Right atrium auricular region (tissue), 2 donors: ENCODE results near the gene ZCCHC7. TPM values are rescaled to one million over a fixed set of nuclear protein-coding genes. Genes with fewer than 3 reads are reported as not detected.

ENCODE experiments used
- DNase-seq: peaks from one replicate; pipeline ENCODE4 v3.0.0-alpha.2; 2019; ENCODE audit warnings: low spot score
- H3K27ac ChIP-seq, 2 donors: fragments of 200-600 bp; sonication (generic); 1 replicate in 1 of 2; 2 replicates in 1 of 2; pipeline ENCODE4 v1.5.1; 2016 to 2019
- H3K27me3 ChIP-seq, 2 donors: fragments of 200-600 bp; sonication (generic); one replicate each; pipeline versions ENCODE4 v1.5.1 to v1.6.0; 2017 to 2019
- H3K36me3 ChIP-seq: fragments of 200-600 bp; sonication (generic); one replicate; pipeline ENCODE4 v1.5.1; 2016
- H3K4me1 ChIP-seq, 2 donors: fragments of 200-600 bp; sonication (generic); one replicate each; pipeline versions ENCODE4 v1.5.1 to v1.6.0; 2017 to 2019
- H3K4me3 ChIP-seq, 2 donors: fragments of 200-600 bp; sonication (generic); 1 replicate in 1 of 2; 2 replicates in 1 of 2; pipeline ENCODE4 v1.5.1; 2017 to 2019; ENCODE audit warnings: mild to moderate bottlenecking in 1 of 2, moderate library complexity in 1 of 2
- H3K9me3 ChIP-seq, 2 donors: fragments of 200-600 bp; sonication (generic); one replicate each; pipeline ENCODE4 v1.5.1; 2019
- total RNA-seq, 2 donors: library from RNA; depleted of rRNA; stranded (reverse); fragments of >200 nt; gene quantifications; one replicate each; pipeline ENCODE4 v1.1.0, GENCODE V29; 2016
- TF ChIP-seq, protein P1 (sequence below), 2 donors: fragments of 200-600 bp; sonication (generic); IDR thresholded peaks; one replicate each; pipeline ENCODE4 v1.5.1; 2019; ENCODE audit warnings: antibody characterized with exemption in 2 of 2

Gene ZCCHC7
- total RNA-seq, 2 donors from 2014 or later = 8.1 to 8.6 TPM

DNA sequence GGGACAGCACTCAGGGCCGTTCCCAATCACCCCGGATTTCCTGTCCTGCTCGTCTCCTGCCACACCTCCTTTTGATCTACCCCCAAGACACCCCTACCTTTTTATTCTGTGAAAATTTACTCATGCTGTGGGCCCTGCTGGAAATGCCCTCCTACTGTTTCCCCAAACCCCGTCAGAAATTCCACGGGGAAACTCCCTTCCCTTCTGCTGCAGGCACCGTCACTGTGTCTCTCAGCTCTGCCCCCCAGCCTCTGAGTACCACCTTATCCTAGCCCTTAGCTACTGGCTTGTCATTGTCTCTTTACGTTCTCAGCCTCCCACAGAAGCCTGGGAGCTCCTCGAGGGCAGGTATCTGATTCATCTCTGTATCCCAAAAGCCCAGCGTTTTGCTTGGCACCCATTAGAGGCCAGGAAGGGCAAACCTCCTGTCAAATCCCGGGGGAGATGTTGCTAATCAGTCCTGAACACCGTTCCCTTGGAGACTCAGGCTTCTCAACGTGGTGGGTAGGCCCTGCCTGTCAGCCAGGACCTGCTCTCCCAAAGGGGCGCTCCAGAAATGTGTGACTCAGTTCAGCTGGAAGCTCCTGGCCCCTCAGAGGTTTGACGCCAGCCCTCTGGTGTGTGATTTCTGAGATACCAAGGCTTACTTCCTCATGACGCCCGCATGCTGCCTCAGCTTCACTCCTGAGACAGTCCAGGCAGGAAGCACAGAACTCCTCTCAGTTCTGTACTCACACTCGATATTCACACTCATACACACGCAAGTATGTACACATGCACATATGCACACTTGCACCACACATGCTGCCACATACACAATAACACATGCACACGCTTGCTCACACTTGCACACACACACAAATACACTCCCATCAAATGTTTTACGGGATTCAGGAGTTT, 251.4 kb downstream of the ZCCHC7 start:
- Histone ChIP-seq H3K27me3 (no peaks in the 10 kb centered on the region), H3K9me3 (no peaks in the 10 kb centered on the region), H3K4me3 (no peak overlapping the region), H3K36me3 (no peaks in the 10 kb centered on the region), H3K4me1 (no peaks in the 10 kb centered on the region), H3K27ac (no peak overlapping the region)
- TF ChIP-seq, protein P1, sequence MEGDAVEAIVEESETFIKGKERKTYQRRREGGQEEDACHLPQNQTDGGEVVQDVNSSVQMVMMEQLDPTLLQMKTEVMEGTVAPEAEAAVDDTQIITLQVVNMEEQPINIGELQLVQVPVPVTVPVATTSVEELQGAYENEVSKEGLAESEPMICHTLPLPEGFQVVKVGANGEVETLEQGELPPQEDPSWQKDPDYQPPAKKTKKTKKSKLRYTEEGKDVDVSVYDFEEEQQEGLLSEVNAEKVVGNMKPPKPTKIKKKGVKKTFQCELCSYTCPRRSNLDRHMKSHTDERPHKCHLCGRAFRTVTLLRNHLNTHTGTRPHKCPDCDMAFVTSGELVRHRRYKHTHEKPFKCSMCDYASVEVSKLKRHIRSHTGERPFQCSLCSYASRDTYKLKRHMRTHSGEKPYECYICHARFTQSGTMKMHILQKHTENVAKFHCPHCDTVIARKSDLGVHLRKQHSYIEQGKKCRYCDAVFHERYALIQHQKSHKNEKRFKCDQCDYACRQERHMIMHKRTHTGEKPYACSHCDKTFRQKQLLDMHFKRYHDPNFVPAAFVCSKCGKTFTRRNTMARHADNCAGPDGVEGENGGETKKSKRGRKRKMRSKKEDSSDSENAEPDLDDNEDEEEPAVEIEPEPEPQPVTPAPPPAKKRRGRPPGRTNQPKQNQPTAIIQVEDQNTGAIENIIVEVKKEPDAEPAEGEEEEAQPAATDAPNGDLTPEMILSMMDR (IDR thresholded peaks at IDR 0.05) = no peak
- DNase-seq = no peak

DNA sequence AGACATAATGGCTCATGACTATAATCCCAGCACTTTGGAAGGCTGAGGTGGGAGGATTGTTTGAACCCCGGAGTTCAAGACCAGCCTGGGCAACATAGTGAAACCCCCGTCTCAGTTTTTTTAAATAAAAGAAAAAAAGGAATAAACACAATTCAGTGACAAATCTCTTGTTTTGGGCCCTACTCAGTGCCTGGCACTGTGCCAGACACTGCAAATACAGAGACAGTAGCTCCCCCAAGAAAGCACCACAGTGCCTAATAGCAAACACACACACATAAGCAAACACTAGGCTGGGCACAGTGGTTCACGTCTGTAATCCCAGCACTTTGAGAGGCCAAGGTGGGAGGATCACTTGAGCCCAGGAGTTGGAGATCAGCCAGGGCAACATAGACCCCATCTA, 252.5 kb downstream of the ZCCHC7 start:
- Histone ChIP-seq H3K9me3 (no peaks in the 10 kb centered on the region), H3K4me1 (no peaks in the 10 kb centered on the region), H3K27ac (no peak overlapping the region), H3K27me3 (no peaks in the 10 kb centered on the region), H3K36me3 (no peaks in the 10 kb centered on the region), H3K4me3 (no peak overlapping the region)
- DNase-seq = no peak
- TF ChIP-seq, protein P1 (IDR thresholded peaks at IDR 0.05) = no peak

DNA sequence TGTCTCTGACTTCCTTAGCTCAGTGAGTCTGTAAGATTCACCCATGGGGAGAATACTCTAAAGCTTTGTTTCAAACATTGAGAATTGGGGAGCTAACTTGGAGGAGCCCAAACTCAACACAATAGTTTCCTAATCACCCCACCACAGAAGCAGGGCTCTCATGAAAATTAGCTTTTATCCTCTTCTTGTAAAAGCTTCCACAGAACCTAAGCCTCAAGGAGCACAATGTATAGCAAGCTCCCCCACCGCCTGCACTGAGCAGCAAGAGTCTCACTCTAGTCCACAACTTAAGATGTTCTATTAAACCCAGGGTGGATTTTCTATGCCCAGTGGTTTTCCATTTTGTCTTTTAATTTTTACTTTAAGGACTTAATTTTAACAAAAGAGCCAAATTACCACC, 253.2 kb downstream of the ZCCHC7 start:
- Histone ChIP-seq H3K4me3 (no peak overlapping the region), H3K9me3 (no peaks in the 10 kb centered on the region), H3K4me1 (no peaks in the 10 kb centered on the region), H3K27me3 (no peaks in the 10 kb centered on the region), H3K36me3 (no peaks in the 10 kb centered on the region), H3K27ac (no peak overlapping the region)
- no peak for DNase-seq
- TF ChIP-seq, protein P1 (IDR thresholded peaks at IDR 0.05) = no peak

DNA sequence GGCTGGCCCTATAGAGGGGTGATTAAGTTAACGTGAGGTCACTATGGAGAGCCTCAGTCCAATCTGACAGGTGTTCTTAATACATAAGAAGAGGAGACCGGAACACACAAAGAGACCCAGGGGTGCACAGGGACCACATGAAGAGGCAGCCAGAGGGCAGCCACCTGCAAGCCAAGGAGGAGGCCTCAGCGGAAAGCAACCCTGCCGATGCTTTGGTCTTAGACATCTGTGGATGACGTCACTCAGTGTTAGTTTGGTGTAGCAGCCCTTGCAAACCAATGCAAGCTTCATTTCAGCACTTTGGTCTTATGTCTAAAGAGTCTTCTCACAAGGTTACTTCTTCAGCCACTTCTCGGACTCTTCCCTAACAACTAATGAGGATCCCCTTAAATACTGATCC, 254.5 kb downstream of the ZCCHC7 start:
- Histone ChIP-seq H3K4me3 (no peak overlapping the region), H3K27me3 (no peaks in the 10 kb centered on the region), H3K36me3 (no peaks in the 10 kb centered on the region), H3K9me3 (no peaks in the 10 kb centered on the region), H3K4me1 (no peaks in the 10 kb centered on the region), H3K27ac (no peak overlapping the region)
- no peak for DNase-seq
- TF ChIP-seq, protein P1 (IDR thresholded peaks at IDR 0.05) = no peak

DNA sequence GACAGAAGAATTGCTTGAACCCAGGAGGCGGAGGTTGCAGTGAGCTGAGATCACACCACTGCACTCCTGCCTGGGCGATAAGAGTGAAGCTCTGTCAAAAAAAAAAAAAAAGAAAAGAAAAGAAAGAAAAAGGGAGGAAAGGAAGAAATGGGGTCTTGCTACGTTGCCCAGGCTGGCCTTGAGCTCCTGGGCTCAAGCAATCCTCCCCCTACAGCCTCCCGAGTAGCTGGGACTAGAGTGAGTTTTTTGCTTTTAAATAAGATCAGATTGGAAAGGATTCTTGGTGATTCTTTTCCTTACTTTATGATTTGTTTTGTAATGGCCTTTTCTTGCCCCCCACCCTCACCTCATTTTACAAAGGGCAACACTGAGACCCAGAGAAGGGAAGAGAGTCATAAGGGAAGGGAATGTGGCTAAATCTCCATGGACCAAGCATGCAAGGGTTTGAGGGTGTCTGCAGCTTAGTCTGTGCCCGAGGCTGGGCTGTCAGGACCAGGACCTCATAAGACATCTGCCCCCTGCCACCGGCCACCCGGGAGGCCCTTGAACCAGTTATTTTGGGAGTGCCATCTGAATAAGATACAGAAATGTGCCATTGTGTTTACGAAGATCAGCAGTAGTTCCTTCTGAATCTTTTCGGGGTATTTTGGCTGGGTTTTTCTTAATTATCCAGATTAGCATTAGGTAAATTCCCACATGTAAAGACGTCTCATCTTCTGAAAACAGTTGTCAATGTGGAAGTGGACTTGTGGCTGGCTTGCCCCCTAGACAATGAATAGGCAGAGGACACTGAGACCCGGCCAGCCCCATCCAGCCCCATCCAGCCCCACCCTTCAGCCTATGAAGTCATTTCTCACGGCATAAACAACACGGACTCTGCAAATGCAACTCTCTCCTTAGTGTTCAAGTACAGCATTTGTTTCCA, 257.6 kb downstream of the ZCCHC7 start:
- H3K9me3 ChIP-seq = no peaks in the 10 kb centered on the region
- TF ChIP-seq, protein P1 (IDR thresholded peaks at IDR 0.05) = no peak
- no peak overlapping the region for H3K27ac ChIP-seq
- H3K4me1 ChIP-seq = no peaks in the 10 kb centered on the region
- no peak for DNase-seq
- no peaks in the 10 kb centered on the region for H3K36me3 ChIP-seq
- no peaks in the 10 kb centered on the region for H3K27me3 ChIP-seq
- no peak overlapping the region for H3K4me3 ChIP-seq
